GM08714 (cell line): ENCODE data around the gene GPER1.

Source experiments
- H3K4me3 ChIP-seq: fragments of 200-500 bp; sonication (Bioruptor generic); 2 replicates; pipeline ENCODE4 v1.5.1; 2014; ENCODE audit warnings: mild to moderate bottlenecking, low read length, inconsistent platforms
- ZNF274 ChIP-seq: IDR thresholded peaks from 2 replicates; pipeline ENCODE4 v1.6.1; 2012; ENCODE audit warnings: mild to moderate bottlenecking, low read depth, low read length

Gene GPER1

GRCh38 chr7:1083729-1084657 is 3.9 kb upstream of the GPER1 start:
- H3K4me3 ChIP-seq = no peak overlapping the region
- no peak for TF ChIP-seq ZNF274

DNA sequence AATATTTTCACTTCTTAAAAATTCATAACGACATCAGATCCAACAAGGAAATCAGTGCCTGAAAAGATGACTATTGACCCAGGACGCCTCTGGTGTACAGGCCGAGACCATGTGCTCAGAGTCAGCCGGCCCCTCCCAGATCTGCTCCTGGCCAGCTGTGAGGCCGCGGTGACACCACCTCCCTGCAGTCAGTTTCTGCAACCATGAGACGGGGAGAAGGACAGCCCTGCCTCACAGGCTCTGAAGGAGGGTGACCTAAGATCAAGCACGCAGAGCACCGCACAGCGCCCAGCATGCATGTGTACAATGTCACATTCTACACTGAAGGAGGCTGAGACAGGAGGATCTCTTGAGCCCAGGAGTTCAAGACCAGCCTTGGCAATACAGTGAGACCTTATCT is 2.6 kb upstream of the GPER1 start:
- H3K4me3 ChIP-seq = no peak overlapping the region
- TF ChIP-seq ZNF274 = no peak

- H3K4me3 ChIP-seq = no peak overlapping the region
- no peak for TF ChIP-seq ZNF274
Measured at GRCh38 chr7:1085910-1086421, 1.9 kb upstream of the GPER1 start.

DNA sequence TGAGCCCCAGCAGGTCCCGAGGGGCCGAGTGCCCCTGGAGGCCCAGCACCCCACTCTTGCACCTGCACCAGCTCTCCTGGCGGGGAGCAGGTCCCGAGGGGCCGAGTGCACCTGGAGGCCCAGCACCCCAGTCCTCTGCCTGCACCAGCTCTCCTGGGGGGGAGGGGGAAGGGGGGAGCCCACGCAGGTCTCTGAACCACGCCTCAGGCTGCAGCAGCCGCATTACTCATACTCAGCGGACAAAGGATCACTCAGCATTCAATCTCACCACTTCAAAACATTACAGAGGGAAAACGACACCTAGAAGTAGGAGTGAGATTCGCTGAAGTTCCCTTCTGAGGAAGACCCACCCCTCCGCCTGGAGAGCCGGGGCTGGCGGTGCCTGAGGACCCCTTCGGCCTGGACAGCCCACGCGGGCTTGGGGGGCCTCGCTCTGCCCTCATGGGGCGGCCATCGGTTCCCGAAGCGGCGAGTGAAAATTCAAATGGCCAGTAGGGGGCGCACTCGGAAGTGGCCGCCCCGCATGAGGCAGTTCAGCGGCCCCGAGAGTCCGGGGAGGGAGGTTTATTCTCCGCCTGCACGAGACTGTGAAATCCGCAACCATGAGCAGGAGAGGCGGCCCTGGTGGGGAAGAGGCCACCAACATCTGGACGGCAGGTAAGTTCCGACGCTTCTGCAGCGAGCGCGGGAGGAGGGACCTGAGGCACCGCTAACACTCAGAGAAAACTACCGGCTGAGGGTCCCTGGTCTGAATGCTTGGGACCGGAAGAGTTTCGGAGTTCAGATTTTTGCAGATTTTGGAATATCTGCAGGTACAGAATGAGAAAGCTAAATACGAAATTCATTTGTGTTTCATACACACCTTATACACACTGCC is 1.1 kb upstream of the GPER1 start:
- no peak for TF ChIP-seq ZNF274
- peak overlapping the region; percentile 57; the same call in 1 of the 2 replicates for H3K4me3 ChIP-seq

GRCh38 chr7:1087465-1087814 is 473 bp upstream of the GPER1 start:
- peak overlapping the region; percentile 57; the same call in 1 of the 2 replicates for H3K4me3 ChIP-seq
- TF ChIP-seq ZNF274 = no peak

DNA sequence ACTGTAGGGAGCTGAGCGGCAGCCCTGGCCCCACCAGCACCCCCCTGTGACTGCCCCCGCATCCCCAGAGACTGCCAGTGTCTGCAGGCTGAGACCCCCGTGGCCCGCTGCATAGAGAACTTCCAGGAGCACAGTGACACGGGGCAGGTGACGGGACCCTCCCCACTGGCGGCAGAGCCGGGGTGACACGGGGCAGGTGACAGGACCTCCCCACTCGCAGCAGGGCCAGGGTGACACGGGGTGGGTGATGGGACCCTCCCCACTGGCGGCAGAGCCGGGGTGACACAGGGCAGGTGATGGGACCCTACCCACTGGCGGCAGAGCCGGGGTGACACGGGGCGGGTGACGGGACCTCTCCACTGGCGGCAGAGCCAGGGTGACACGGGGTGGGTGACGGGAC is 2.3 kb downstream of the GPER1 start:
- no peak for TF ChIP-seq ZNF274

GRCh38 chr7:1090686-1091643 is 3.1 kb downstream of the GPER1 start:
- no peak overlapping the region for H3K4me3 ChIP-seq
- no peak for TF ChIP-seq ZNF274

More for the DNA sequence above, 2.3 kb downstream of the GPER1 start:
- H3K4me3 ChIP-seq = no peak overlapping the region

GRCh38 chr7:1091644-1092027 is 3.7 kb downstream of the GPER1 start:
- no peak for TF ChIP-seq ZNF274
- H3K4me3 ChIP-seq = no peak overlapping the region

DNA sequence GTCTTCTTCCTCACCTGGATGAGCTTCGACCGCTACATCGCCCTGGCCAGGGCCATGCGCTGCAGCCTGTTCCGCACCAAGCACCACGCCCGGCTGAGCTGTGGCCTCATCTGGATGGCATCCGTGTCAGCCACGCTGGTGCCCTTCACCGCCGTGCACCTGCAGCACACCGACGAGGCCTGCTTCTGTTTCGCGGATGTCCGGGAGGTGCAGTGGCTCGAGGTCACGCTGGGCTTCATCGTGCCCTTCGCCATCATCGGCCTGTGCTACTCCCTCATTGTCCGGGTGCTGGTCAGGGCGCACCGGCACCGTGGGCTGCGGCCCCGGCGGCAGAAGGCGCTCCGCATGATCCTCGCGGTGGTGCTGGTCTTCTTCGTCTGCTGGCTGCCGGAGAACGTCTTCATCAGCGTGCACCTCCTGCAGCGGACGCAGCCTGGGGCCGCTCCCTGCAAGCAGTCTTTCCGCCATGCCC is 4.3 kb downstream of the GPER1 start:
- no peak overlapping the region for H3K4me3 ChIP-seq
- TF ChIP-seq ZNF274 = no peak

GRCh38 chr7:1092806-1093501 is 5.0 kb downstream of the GPER1 start:
- no peak for TF ChIP-seq ZNF274
- H3K4me3 ChIP-seq = no peak overlapping the region

DNA sequence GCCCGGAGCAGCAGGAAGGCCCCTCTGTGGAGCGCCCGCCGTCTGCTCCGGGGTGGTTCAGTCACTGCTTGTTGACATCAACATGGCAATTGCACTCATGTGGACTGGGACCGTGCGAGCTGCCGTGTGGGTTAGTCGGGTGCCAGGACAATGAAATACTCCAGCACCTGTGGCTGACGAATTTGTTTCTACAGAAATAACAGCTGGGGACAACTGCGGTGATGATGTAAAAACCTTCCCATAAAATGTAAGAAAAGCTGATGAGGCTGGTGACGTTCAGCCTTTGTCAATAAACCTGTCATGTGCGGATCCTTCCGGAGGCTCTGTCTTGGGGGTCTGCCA is 5.6 kb downstream of the GPER1 start:
- no peak for TF ChIP-seq ZNF274
- H3K4me3 ChIP-seq = no peak overlapping the region

GRCh38 chr7:1093916-1094508 is 6.1 kb downstream of the GPER1 start:
- no peak for TF ChIP-seq ZNF274
- no peak overlapping the region for H3K4me3 ChIP-seq

DNA sequence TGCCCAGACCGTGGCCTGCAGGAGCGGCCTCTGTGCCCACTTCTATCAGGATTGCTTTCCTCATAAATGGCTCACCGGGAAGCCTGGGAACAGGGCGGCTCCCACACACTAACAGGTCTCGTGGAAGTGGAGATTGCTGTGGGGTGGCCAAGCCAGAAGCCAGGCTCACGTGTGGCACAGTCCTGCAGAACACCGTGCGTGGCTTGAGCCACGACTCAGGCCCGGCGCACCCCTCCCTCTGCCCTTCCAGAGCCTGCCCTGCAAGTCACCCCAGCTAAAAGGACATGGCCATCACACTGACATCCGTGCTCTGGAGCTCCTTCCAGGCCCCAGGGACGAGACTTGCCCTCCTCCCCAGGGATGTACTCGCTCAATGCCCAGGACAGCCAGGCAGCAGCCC is 7.0 kb downstream of the GPER1 start:
- no peak for TF ChIP-seq ZNF274

More for the DNA sequence above, 7.0 kb downstream of the GPER1 start:
- no peak overlapping the region for H3K4me3 ChIP-seq
